ENCODE results near the gene DLEC1.

DNA sequence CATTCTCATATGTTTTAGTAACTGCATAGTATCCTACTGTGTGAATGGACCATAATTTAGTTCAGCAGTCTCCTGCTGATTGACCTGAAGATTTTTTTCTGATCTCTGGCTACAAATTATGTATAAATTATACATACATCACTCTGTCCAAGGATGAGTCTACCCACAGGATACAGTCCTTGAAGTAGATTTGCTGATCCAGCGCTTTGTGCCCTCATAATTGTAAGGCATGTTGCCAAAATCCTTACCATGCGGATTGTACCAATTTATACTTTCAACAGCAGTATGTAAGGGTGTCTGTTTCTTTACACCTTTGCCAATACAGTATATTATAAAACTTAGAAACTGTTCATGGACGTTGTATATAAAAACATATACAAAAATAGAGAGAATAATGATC, 51.4 kb downstream of the DLEC1 start:
- TF ChIP-seq RFX5 (IDR thresholded peaks at IDR 0.05; ENCODE audit: low read depth, low read length): no peak
- no peak for TF ChIP-seq SMC3 (conservative IDR thresholded peaks at IDR 0.05; ENCODE audit: insufficient read depth, low read depth, low read length)
- no peak for TF ChIP-seq CTCF (IDR thresholded peaks at IDR 0.05 in 2 of 3, conservative IDR thresholded peaks at IDR 0.05 in 1 of 3; ENCODE audit: insufficient read depth in 2 of 3, low read depth in 1 of 3, low read length in 3 of 3)
- no peak for TF ChIP-seq ZNF263 (CRISPR knock-in tag; IDR thresholded peaks at IDR 0.05; ENCODE audit: borderline replicate concordance)
